Activated CD8-positive, alpha-beta T cell treated with anti-CD3 and anti-CD28 coated beads for 36 hours (primary cell): Measurements from ENCODE around the gene MATN1. TPM values are rescaled to one million over a fixed set of nuclear protein-coding genes. Genes with fewer than 3 reads are reported as not detected.

Source experiments
- ATAC-seq: fragments of 200-7000 bp; cut with Tn5 transposase; one replicate; pipeline ENCODE4 v1.10.0; 2021; ENCODE audit warnings: mild to moderate bottlenecking, moderate library complexity
- CTCF ChIA-PET: fragments of 350-600 bp; sonication (Branson Sonifier 250); formaldehyde crosslinking; loops from one replicate; lab custom pipeline; 2021; ENCODE audit warnings: antibody characterized with exemption; lab: Charles Lee
- POLR2A ChIA-PET: fragments of 350-600 bp; sonication (Branson Sonifier 250); formaldehyde crosslinking; loops from one replicate; lab custom pipeline; 2021; ENCODE audit warnings: antibody characterized with exemption; lab: Charles Lee
- DNase-seq: peaks from one replicate; pipeline ENCODE4 v3.0.0-alpha.2; 2020
- H3K27ac Mint-ChIP-seq: one replicate; pipeline ENCODE4 v1.8.0; 2021; ENCODE audit warnings: mild to moderate bottlenecking, mixed read lengths
- H3K27me3 Mint-ChIP-seq: one replicate; pipeline ENCODE4 v1.8.0; 2021; ENCODE audit warnings: mixed read lengths
- H3K36me3 Mint-ChIP-seq: one replicate; pipeline ENCODE4 v1.8.0; 2021; ENCODE audit warnings: low read depth, mixed read lengths
- H3K4me1 Mint-ChIP-seq: one replicate; pipeline ENCODE4 v1.8.0; 2021; ENCODE audit warnings: low read depth, mixed read lengths
- H3K4me3 Mint-ChIP-seq: one replicate; pipeline ENCODE4 v1.8.0; 2021; ENCODE audit warnings: mild to moderate bottlenecking, moderate library complexity, mixed read lengths
- H3K9me3 Mint-ChIP-seq: one replicate; pipeline ENCODE4 v1.8.0; 2021; ENCODE audit warnings: mixed read lengths
- CTCF ChIP-seq: fragments of 200-600 bp; IDR thresholded peaks from one replicate; pipeline ENCODE4 v1.8.0; 2022; ENCODE audit warnings: antibody characterized with exemption, mild to moderate bottlenecking
- intact Hi-C: fragments of 100-400 bp; cut with micrococcal nuclease; formaldehyde crosslinking; loops from one replicate; pipeline ENCODE4 v1.10.0; 2022
- total RNA-seq, 2 experiments: library from RNA; stranded (reverse); gene quantifications; one replicate each; pipeline ENCODE4 v1.2.3, GENCODE V29; 2021

The MATN1 gene
- total RNA-seq, 2 experiments from 2014 or later = 0.45 to 1.4 TPM

DNA sequence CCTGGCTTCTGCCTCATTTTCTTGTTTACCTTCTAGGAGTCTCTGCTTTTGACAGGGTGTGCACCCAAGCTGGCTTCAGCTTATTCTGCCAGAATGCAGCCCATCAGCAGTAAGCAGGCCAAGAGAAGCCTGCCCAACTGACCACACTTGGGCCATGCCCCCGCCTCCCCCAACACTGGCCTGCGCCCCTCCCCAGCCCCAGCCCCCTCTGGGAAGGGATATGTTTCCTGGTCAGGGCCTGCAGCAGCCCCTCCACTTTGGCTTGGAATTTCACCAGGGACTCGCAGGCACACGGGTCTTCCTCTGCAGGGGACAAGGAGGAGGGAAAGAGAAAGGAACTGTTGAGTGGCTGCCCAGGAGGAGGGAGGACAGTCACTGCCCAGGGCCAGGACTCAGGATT is 9.4 kb downstream of the MATN1 start:
- ChIA-PET CTCF (interaction anchor here (1.6 to 1.7 kb wide), 2 partner anchors 10 to 32 kb away, joined by 3 to 5 read pairs; no protein-coding TSS in a partner anchor), POLR2A (no interaction called here)
- H3K4me1 Mint-ChIP-seq = peaks cover 5% of the 10 kb centered on the region
- ATAC-seq = no peak
- H3K9me3 Mint-ChIP-seq = peaks cover 5% of the 10 kb centered on the region
- H3K27me3 Mint-ChIP-seq = no peaks in the 10 kb centered on the region
- intact Hi-C loops = no loop called here
- peaks cover 17% of the 10 kb centered on the region for H3K36me3 Mint-ChIP-seq
- H3K4me3 Mint-ChIP-seq = no peak overlapping the region
- TF ChIP-seq CTCF = no peak
- no peak overlapping the region for H3K27ac Mint-ChIP-seq
- DNase-seq = no peak

- Mint-ChIP-seq H3K27ac (no peak overlapping the region), H3K36me3 (peaks cover 17% of the 10 kb centered on the region), H3K4me1 (peaks cover 5% of the 10 kb centered on the region), H3K9me3 (peaks cover 5% of the 10 kb centered on the region), H3K4me3 (no peak overlapping the region), H3K27me3 (no peaks in the 10 kb centered on the region)
- DNase-seq = no peak
- TF ChIP-seq CTCF = no peak
- intact Hi-C loops = no loop called here
- ChIA-PET CTCF (no interaction called here), POLR2A (no interaction called here)
- ATAC-seq = no peak
Observed at GRCh38 chr1:30713311-30713710, 10.1 kb downstream of the MATN1 start.

DNA sequence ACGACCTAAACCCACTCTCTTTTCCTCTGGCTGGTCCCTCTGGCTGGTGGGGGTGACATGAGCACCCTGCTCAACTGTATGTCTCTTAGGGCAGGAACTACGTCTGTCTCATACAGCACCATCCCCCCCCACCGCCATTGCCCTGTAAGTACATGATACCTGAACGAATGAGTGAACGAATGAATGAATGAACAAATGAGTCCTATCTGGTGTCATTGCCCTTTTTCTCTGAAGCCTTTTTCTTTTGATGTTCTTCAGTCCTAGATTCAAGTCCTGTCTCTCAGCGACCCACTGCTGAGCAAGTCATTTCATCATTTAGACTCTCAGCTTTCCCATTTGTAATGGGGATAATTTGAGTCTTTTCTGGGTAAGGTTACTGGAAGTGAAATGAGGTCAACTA is 10.8 kb downstream of the MATN1 start:
- Mint-ChIP-seq H3K27me3 (peaks cover 1% of the 10 kb centered on the region), H3K27ac (no peak overlapping the region), H3K4me3 (no peak overlapping the region), H3K36me3 (peaks cover 17% of the 10 kb centered on the region), H3K9me3 (peaks cover 5% of the 10 kb centered on the region), H3K4me1 (peaks cover 3% of the 10 kb centered on the region)
- intact Hi-C loops = no loop called here
- POLR2A ChIA-PET = interaction anchor here (1.3 kb wide), 1 partner anchor 27 kb away, joined by 3 read pairs; no protein-coding TSS in a partner anchor
- CTCF ChIA-PET = no interaction called here
- no peak for ATAC-seq
- DNase-seq = no peak
- no peak for TF ChIP-seq CTCF

DNA sequence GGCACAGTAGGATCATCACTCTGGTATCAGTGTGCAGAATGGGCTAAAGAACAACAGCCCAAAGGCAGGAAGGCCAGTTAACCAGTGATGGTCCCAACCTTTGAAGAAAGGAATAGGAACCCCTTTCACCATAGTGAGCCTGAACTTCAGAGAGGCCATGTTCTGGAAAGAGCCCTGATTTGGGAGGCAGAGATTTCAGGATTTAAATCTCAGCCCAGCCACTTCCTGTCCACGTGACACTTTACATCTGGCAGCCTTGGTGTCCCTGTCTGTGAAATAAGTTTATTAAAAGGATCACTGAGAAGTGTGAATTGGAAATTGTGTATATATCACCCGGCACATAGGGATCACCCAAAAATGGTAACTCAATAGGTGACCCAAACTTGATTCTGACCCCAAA is 13.0 kb downstream of the MATN1 start:
- intact Hi-C loops = no loop called here
- peaks cover 5% of the 10 kb centered on the region for H3K36me3 Mint-ChIP-seq
- CTCF ChIA-PET = no interaction called here
- TF ChIP-seq CTCF = no peak
- no peak overlapping the region for H3K27ac Mint-ChIP-seq
- ATAC-seq (no peak), DNase-seq (no peak)
- H3K27me3 Mint-ChIP-seq = peaks cover 1% of the 10 kb centered on the region
- POLR2A ChIA-PET = no interaction called here
- H3K4me3 Mint-ChIP-seq = no peak overlapping the region
- H3K4me1 Mint-ChIP-seq = no peaks in the 10 kb centered on the region
- H3K9me3 Mint-ChIP-seq = peaks cover under 1% of the 10 kb centered on the region

GRCh38 chr1:30708361-30708728 is 15.0 kb downstream of the MATN1 start:
- ChIA-PET CTCF (interaction anchor here (1.1 to 1.7 kb wide), 6 partner anchors 8 to 328 kb away, joined by 5 to 8 read pairs (median 6); no protein-coding TSS in a partner anchor), POLR2A (no interaction called here)
- no peaks in the 10 kb centered on the region for H3K36me3 Mint-ChIP-seq
- no peaks in the 10 kb centered on the region for H3K9me3 Mint-ChIP-seq
- no peak for TF ChIP-seq CTCF
- DNase-seq = no peak
- no peak for ATAC-seq
- no peak overlapping the region for H3K4me3 Mint-ChIP-seq
- intact Hi-C loops = no loop called here
- no peak overlapping the region for H3K27ac Mint-ChIP-seq
- H3K27me3 Mint-ChIP-seq = peaks cover 1% of the 10 kb centered on the region
- no peaks in the 10 kb centered on the region for H3K4me1 Mint-ChIP-seq
